ENCODE results near the gene TUBGCP2. TPM values are rescaled to one million over a fixed set of nuclear protein-coding genes. Genes with fewer than 3 reads are reported as not detected.
A peak's percentile ranks its signal among the peaks of the same experiment; 100 is the strongest.

Gene TUBGCP2
- total and polyA plus RNA-seq, 2 of the 13 experiments (the other 11 are each of a cell fraction or from before 2014, with no cell fraction given), result 21.3 to 34.5 TPM

DNA sequence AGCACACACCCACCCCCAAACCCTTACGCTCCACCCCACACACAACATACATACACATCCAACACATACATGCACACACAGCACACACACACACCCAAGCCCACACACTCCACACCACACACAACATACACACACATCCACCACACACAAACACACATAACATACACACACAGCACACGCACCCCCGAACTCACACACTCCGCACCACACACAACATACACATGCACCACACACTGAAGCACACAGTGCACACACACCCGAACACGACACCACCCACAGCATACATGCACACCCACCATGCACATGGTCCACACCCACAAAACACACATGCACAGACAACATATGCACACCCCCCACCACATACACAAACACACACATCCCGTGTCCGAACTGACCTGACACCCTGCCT lies 40.5 kb upstream of the TUBGCP2 start (continued):
- TF ChIP-seq ZNF337 (CRISPR knock-in tag; IDR thresholded peaks at IDR 0.05; ENCODE audit: borderline replicate concordance, low read depth) (no peak), ZNF572 (CRISPR knock-in tag; IDR thresholded peaks at IDR 0.05) (0 out of 2 replicates have a peak, but pooled peaks have one; percentile 36), HNRNPL (IDR thresholded peaks at IDR 0.05; ENCODE audit: low read depth, low read length) (peak; percentile 57; the same call in 1 of the 2 replicates), POLR2G (IDR thresholded peaks at IDR 0.05; ENCODE audit: low read depth, low read length) (0 out of 2 replicates have a peak, but pooled peaks have one; percentile 10), PPARG (CRISPR knock-in tag; conservative IDR thresholded peaks at IDR 0.05) (no peak), NONO (IDR thresholded peaks at IDR 0.05) (no peak), NONO (CRISPR knock-in tag; conservative IDR thresholded peaks at IDR 0.05) (no peak), TGIF2 (CRISPR knock-in tag; IDR thresholded peaks at IDR 0.05) (no peak), HMGA1 (CRISPR knock-in tag; conservative IDR thresholded peaks at IDR 0.05) (no peak), KMT2A (CRISPR knock-in tag; IDR thresholded peaks at IDR 0.05) (no peak), HNRNPLL (IDR thresholded peaks at IDR 0.05; ENCODE audit: low read depth, low read length, poor library complexity, severe bottlenecking) (peak; percentile 40), TARDBP (CRISPR knock-in tag; IDR thresholded peaks at IDR 0.05) (peak; percentile 89), ZNF224 (CRISPR knock-in tag; IDR thresholded peaks at IDR 0.05) (no peak)
- TF ChIP-seq, protein P1, sequence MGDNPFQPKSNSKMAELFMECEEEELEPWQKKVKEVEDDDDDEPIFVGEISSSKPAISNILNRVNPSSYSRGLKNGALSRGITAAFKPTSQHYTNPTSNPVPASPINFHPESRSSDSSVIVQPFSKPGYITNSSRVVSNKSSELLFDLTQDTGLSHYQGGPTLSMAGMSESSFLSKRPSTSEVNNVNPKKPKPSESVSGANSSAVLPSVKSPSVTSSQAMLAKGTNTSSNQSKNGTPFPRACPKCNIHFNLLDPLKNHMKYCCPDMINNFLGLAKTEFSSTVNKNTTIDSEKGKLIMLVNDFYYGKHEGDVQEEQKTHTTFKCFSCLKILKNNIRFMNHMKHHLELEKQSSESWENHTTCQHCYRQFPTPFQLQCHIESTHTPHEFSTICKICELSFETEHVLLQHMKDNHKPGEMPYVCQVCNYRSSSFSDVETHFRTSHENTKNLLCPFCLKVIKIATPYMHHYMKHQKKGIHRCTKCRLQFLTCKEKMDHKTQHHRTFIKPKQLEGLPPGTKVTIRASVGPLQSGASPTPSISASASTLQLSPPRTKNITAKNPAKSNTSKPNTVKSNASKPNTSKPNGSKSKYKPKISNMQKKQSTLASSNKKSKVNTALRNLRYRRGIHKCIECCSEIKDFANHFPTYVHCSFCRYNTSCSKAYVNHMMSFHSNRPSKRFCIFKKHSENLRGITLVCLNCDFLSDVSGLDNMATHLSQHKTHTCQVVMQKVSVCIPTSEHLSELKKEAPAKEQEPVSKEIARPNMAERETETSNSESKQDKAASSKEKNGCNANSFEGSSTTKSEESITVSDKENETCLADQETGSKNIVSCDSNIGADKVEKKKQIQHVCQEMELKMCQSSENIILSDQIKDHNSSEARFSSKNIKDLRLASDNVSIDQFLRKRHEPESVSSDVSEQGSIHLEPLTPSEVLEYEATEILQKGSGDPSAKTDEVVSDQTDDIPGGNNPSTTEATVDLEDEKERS (CRISPR knock-in tag; IDR thresholded peaks at IDR 0.05), result no peak
- TF ChIP-seq, protein P2, sequence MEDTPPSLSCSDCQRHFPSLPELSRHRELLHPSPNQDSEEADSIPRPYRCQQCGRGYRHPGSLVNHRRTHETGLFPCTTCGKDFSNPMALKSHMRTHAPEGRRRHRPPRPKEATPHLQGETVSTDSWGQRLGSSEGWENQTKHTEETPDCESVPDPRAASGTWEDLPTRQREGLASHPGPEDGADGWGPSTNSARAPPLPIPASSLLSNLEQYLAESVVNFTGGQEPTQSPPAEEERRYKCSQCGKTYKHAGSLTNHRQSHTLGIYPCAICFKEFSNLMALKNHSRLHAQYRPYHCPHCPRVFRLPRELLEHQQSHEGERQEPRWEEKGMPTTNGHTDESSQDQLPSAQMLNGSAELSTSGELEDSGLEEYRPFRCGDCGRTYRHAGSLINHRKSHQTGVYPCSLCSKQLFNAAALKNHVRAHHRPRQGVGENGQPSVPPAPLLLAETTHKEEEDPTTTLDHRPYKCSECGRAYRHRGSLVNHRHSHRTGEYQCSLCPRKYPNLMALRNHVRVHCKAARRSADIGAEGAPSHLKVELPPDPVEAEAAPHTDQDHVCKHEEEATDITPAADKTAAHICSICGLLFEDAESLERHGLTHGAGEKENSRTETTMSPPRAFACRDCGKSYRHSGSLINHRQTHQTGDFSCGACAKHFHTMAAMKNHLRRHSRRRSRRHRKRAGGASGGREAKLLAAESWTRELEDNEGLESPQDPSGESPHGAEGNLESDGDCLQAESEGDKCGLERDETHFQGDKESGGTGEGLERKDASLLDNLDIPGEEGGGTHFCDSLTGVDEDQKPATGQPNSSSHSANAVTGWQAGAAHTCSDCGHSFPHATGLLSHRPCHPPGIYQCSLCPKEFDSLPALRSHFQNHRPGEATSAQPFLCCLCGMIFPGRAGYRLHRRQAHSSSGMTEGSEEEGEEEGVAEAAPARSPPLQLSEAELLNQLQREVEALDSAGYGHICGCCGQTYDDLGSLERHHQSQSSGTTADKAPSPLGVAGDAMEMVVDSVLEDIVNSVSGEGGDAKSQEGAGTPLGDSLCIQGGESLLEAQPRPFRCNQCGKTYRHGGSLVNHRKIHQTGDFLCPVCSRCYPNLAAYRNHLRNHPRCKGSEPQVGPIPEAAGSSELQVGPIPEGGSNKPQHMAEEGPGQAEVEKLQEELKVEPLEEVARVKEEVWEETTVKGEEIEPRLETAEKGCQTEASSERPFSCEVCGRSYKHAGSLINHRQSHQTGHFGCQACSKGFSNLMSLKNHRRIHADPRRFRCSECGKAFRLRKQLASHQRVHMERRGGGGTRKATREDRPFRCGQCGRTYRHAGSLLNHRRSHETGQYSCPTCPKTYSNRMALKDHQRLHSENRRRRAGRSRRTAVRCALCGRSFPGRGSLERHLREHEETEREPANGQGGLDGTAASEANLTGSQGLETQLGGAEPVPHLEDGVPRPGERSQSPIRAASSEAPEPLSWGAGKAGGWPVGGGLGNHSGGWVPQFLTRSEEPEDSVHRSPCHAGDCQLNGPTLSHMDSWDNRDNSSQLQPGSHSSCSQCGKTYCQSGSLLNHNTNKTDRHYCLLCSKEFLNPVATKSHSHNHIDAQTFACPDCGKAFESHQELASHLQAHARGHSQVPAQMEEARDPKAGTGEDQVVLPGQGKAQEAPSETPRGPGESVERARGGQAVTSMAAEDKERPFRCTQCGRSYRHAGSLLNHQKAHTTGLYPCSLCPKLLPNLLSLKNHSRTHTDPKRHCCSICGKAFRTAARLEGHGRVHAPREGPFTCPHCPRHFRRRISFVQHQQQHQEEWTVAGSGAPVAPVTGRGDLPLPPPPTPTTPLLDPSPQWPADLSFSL (CRISPR knock-in tag; IDR thresholded peaks at IDR 0.05), result peak; percentile 77
- TF ChIP-seq, protein P3, sequence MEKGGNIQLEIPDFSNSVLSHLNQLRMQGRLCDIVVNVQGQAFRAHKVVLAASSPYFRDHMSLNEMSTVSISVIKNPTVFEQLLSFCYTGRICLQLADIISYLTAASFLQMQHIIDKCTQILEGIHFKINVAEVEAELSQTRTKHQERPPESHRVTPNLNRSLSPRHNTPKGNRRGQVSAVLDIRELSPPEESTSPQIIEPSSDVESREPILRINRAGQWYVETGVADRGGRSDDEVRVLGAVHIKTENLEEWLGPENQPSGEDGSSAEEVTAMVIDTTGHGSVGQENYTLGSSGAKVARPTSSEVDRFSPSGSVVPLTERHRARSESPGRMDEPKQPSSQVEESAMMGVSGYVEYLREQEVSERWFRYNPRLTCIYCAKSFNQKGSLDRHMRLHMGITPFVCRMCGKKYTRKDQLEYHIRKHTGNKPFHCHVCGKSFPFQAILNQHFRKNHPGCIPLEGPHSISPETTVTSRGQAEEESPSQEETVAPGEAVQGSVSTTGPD (CRISPR knock-in tag; IDR thresholded peaks at IDR 0.05), result no peak
- TF ChIP-seq, protein P4, sequence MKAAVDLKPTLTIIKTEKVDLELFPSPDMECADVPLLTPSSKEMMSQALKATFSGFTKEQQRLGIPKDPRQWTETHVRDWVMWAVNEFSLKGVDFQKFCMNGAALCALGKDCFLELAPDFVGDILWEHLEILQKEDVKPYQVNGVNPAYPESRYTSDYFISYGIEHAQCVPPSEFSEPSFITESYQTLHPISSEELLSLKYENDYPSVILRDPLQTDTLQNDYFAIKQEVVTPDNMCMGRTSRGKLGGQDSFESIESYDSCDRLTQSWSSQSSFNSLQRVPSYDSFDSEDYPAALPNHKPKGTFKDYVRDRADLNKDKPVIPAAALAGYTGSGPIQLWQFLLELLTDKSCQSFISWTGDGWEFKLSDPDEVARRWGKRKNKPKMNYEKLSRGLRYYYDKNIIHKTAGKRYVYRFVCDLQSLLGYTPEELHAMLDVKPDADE (CRISPR knock-in tag; IDR thresholded peaks at IDR 0.05), result no peak
